SIG-M5 treated with dmso at 0.1 percent for 504 hours (cell line): ENCODE results near the gene KRT222.

Experiments used
- DNase-seq: peaks from one replicate; lab custom pipeline; 2025; ENCODE audit not compliant: unreplicated experiment; lab: John Stamatoyannopoulos, UW

Gene KRT222

GRCh38 chr17:40664582-40665333, at the start of gene KRT222:
TSS of gene KRT222 (minus strand) at chr17:40665177. CDS start at chr17:40665099, 78 bp downstream.
- no peak for DNase-seq

- DNase-seq = no peak
Measured at GRCh38 chr17:40714473-40714872, 49.5 kb upstream of the KRT222 start.

- DNase-seq = peak; percentile 77
Measured at GRCh38 chr17:40707745-40708144, 42.8 kb upstream of the KRT222 start.

- no peak for DNase-seq
Measured at GRCh38 chr17:40705584-40705983, 40.6 kb upstream of the KRT222 start.

GRCh38 chr17:40703652-40704051, 38.7 kb upstream of the KRT222 start, which contains the start of gene KRT24:
TSS of gene KRT24 (minus strand) at chr17:40703752. CDS start at chr17:40703693, 59 bp downstream.
- DNase-seq = no peak

GRCh38 chr17:40702271-40702670, 37.3 kb upstream of the KRT222 start:
- DNase-seq = no peak

- DNase-seq = no peak
Measured at GRCh38 chr17:40699853-40700252, 34.9 kb upstream of the KRT222 start.

GRCh38 chr17:40699371-40699770, 34.4 kb upstream of the KRT222 start:
- DNase-seq = no peak

GRCh38 chr17:40697297-40697696, 32.3 kb upstream of the KRT222 start:
- DNase-seq = no peak

- no peak for DNase-seq
Measured at GRCh38 chr17:40696651-40697072, 31.7 kb upstream of the KRT222 start.

GRCh38 chr17:40695874-40696472, 31.0 kb upstream of the KRT222 start:
- DNase-seq = no peak

GRCh38 chr17:40694584-40694983, 29.6 kb upstream of the KRT222 start:
- DNase-seq = peak; percentile 48

- no peak for DNase-seq
Measured at GRCh38 chr17:40687106-40687505, 22.1 kb upstream of the KRT222 start.

GRCh38 chr17:40686192-40686591, 21.2 kb upstream of the KRT222 start:
- no peak for DNase-seq

- DNase-seq = no peak
Measured at GRCh38 chr17:40680998-40681397, 16.0 kb upstream of the KRT222 start.

- DNase-seq = no peak
Measured at GRCh38 chr17:40679523-40679907, 14.5 kb upstream of the KRT222 start.

- no peak for DNase-seq
Measured at GRCh38 chr17:40678902-40679522, 14.0 kb upstream of the KRT222 start.

GRCh38 chr17:40675905-40676304, 10.9 kb upstream of the KRT222 start:
- peak; percentile 93 for DNase-seq

- no peak for DNase-seq
Measured at GRCh38 chr17:40672654-40673053, 7.7 kb upstream of the KRT222 start.

- no peak for DNase-seq
Measured at GRCh38 chr17:40671282-40671681, 6.3 kb upstream of the KRT222 start.

GRCh38 chr17:40666331-40666730, 1.4 kb upstream of the KRT222 start:
- DNase-seq = no peak

- DNase-seq = no peak
Measured at GRCh38 chr17:40663252-40663651, 1.7 kb downstream of the KRT222 start.
